Left ventricle myocardium inferior (tissue), 1 donor: Measurements from ENCODE around the gene IQSEC1. TPM values are rescaled to one million over a fixed set of nuclear protein-coding genes. Genes with fewer than 3 reads are reported as not detected.

Source experiments
- DNase-seq: peaks from one replicate; pipeline ENCODE4 v3.0.0-alpha.2; 2020
- H3K27ac ChIP-seq: fragments of 200-600 bp; replicated peaks from 2 replicates; pipeline ENCODE4 v1.8.0; 2021
- H3K27me3 ChIP-seq: fragments of 200-600 bp; 2 replicates; pipeline ENCODE4 v1.8.0; 2021; ENCODE audit warnings: low read depth
- H3K36me3 ChIP-seq: fragments of 200-600 bp; 2 replicates; pipeline ENCODE4 v1.8.0; 2021
- H3K4me1 ChIP-seq: fragments of 200-600 bp; 2 replicates; pipeline ENCODE4 v1.8.0; 2021
- H3K4me3 ChIP-seq: fragments of 200-600 bp; 2 replicates; pipeline ENCODE4 v1.8.0; 2021; ENCODE audit warnings: mild to moderate bottlenecking, moderate library complexity
- H3K9me3 ChIP-seq: fragments of 200-600 bp; replicated peaks from 2 replicates; pipeline ENCODE4 v1.8.0; 2021
- CTCF ChIP-seq: fragments of 200-600 bp; IDR thresholded peaks from 2 replicates; pipeline ENCODE4 v1.8.0; 2021; ENCODE audit warnings: antibody characterized with exemption, mild to moderate bottlenecking, borderline replicate concordance
- intact Hi-C: fragments of 100-400 bp; cut with micrococcal nuclease; formaldehyde crosslinking; loops from one replicate; pipeline ENCODE4 v1.11.0; 2022
- total RNA-seq: library from RNA; stranded (reverse); fragmentation: NEBNext Ultra II Directional; extraction: Animal tissue kit (Norgen Biotek cat#: 25700); gene quantifications from one replicate; pipeline ENCODE4 v1.2.1, GENCODE V29; 2021
- donor health status: DM: no; HTN: yes; CAD: no; lungs with severe emphysema.

Gene IQSEC1
- total RNA-seq, 1 donor from 2014 or later: 78.6 TPM

GRCh38 chr3:13041113-13041776 is 32.0 kb downstream of the IQSEC1 start:
- Histone ChIP-seq H3K9me3 (no peaks in the 10 kb centered on the region), H3K4me1 (peaks cover 4% of the 10 kb centered on the region), H3K27ac (no peak overlapping the region), H3K36me3 (no peaks in the 10 kb centered on the region), H3K4me3 (no peak overlapping the region), H3K27me3 (no peaks in the 10 kb centered on the region)
- DNase-seq: no peak
- intact Hi-C loops: no loop called here
- TF ChIP-seq CTCF: no peak

GRCh38 chr3:13040361-13041074 is 32.7 kb downstream of the IQSEC1 start:
- DNase-seq: no peak
- H3K27me3 ChIP-seq: no peaks in the 10 kb centered on the region
- H3K4me3 ChIP-seq: no peak overlapping the region
- TF ChIP-seq CTCF: no peak
- H3K9me3 ChIP-seq: no peaks in the 10 kb centered on the region
- H3K4me1 ChIP-seq: no peaks in the 10 kb centered on the region
- H3K27ac ChIP-seq: no peak overlapping the region
- no peaks in the 10 kb centered on the region for H3K36me3 ChIP-seq
- intact Hi-C loops: no loop called here

GRCh38 chr3:13039213-13039896 is 33.9 kb downstream of the IQSEC1 start:
- no peak for TF ChIP-seq CTCF
- H3K9me3 ChIP-seq: no peaks in the 10 kb centered on the region
- no peaks in the 10 kb centered on the region for H3K27me3 ChIP-seq
- H3K36me3 ChIP-seq: no peaks in the 10 kb centered on the region
- no peak for DNase-seq
- H3K4me3 ChIP-seq: no peak overlapping the region
- intact Hi-C loops: no loop called here
- no peak overlapping the region for H3K27ac ChIP-seq
- H3K4me1 ChIP-seq: peaks cover 4% of the 10 kb centered on the region

- no peak overlapping the region for H3K27ac ChIP-seq
- no peaks in the 10 kb centered on the region for H3K27me3 ChIP-seq
- intact Hi-C loops: no loop called here
- no peaks in the 10 kb centered on the region for H3K36me3 ChIP-seq
- no peak for TF ChIP-seq CTCF
- peaks cover 4% of the 10 kb centered on the region for H3K4me1 ChIP-seq
- no peak for DNase-seq
- no peaks in the 10 kb centered on the region for H3K9me3 ChIP-seq
- no peak overlapping the region for H3K4me3 ChIP-seq
These were observed 35.6 kb downstream of the IQSEC1 start for GRCh38 chr3:13037458-13038117.

GRCh38 chr3:13034861-13035260 is 38.4 kb downstream of the IQSEC1 start:
- no peaks in the 10 kb centered on the region for H3K27me3 ChIP-seq
- no peak for DNase-seq
- TF ChIP-seq CTCF: no peak
- intact Hi-C loops: no loop called here
- H3K27ac ChIP-seq: no peak overlapping the region
- no peaks in the 10 kb centered on the region for H3K36me3 ChIP-seq
- H3K4me3 ChIP-seq: no peak overlapping the region
- no peaks in the 10 kb centered on the region for H3K9me3 ChIP-seq
- peaks cover 4% of the 10 kb centered on the region for H3K4me1 ChIP-seq
